ENCODE measurements around the gene ARIH2.

DNA sequence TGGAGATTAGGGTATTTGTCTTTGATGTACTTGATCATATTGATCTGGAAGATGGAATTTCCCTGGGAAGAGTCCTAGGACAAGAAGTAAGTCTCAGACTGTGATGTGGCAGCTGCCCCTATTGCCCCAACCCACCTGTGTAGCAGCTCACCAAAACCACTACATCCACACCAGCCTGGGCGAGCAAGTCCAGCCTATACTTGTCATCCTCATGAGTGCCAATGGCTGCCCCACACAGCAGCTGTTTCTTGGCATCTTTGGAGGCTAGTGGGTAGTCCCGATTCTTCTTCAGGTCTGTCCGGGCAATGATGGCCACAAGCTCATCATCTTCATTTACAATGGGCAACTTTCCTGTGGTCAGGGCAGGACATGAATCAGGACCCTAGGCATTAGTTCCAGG is 107.9 kb downstream of the ARIH2 start:
- TF ChIP-seq, protein P1, sequence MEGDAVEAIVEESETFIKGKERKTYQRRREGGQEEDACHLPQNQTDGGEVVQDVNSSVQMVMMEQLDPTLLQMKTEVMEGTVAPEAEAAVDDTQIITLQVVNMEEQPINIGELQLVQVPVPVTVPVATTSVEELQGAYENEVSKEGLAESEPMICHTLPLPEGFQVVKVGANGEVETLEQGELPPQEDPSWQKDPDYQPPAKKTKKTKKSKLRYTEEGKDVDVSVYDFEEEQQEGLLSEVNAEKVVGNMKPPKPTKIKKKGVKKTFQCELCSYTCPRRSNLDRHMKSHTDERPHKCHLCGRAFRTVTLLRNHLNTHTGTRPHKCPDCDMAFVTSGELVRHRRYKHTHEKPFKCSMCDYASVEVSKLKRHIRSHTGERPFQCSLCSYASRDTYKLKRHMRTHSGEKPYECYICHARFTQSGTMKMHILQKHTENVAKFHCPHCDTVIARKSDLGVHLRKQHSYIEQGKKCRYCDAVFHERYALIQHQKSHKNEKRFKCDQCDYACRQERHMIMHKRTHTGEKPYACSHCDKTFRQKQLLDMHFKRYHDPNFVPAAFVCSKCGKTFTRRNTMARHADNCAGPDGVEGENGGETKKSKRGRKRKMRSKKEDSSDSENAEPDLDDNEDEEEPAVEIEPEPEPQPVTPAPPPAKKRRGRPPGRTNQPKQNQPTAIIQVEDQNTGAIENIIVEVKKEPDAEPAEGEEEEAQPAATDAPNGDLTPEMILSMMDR (IDR thresholded peaks at IDR 0.05) = no peak
- TF ChIP-seq POLR2A (IDR thresholded peaks at IDR 0.05) = no peak

Measured in uterus (tissue), 2 donors.